Smooth muscle cell (in vitro differentiated cells): Measurements from ENCODE around the gene ZBED4. TPM values are rescaled to one million over a fixed set of nuclear protein-coding genes. Genes with fewer than 3 reads are reported as not detected.

Source experiments
- DNase-seq: peaks from one replicate; lab custom pipeline; 2025; ENCODE audit not compliant: unreplicated experiment; lab: John Stamatoyannopoulos, UW
- H2AFZ ChIP-seq: fragments of 200-600 bp; sonication (generic); 2 replicates; pipeline ENCODE4 v1.6.0; 2016; ENCODE audit warnings: antibody characterized with exemption, low read depth, mild to moderate bottlenecking
- H3F3A ChIP-seq: fragments of 200-600 bp; sonication (generic); 2 replicates; pipeline ENCODE4 v1.6.0; 2017; ENCODE audit warnings: antibody characterized with exemption, low read depth
- H3K27ac ChIP-seq: fragments of 200-600 bp; sonication (generic); 2 replicates; pipeline ENCODE4 v1.5.1; 2016; ENCODE audit warnings: low read depth, mild to moderate bottlenecking
- H3K27me3 ChIP-seq: fragments of 200-600 bp; sonication (generic); 2 replicates; pipeline ENCODE4 v1.6.1; 2016; ENCODE audit warnings: low read depth, mild to moderate bottlenecking
- H3K36me3 ChIP-seq: fragments of 200-600 bp; sonication (generic); 2 replicates; pipeline ENCODE4 v1.5.1; 2016; ENCODE audit warnings: low read depth
- H3K4me1 ChIP-seq: fragments of 200-600 bp; sonication (generic); 2 replicates; pipeline ENCODE4 v1.5.1; 2016; ENCODE audit warnings: low read depth
- H3K4me2 ChIP-seq: fragments of 200-600 bp; sonication (generic); 2 replicates; pipeline ENCODE4 v1.6.0; 2016; ENCODE audit warnings: mild to moderate bottlenecking
- H3K4me3 ChIP-seq: fragments of 200-600 bp; sonication (generic); 2 replicates; pipeline ENCODE4 v1.5.1; 2016; ENCODE audit warnings: mild to moderate bottlenecking
- H3K79me2 ChIP-seq: fragments of 200-600 bp; sonication (generic); 2 replicates; pipeline ENCODE4 v1.6.0; 2016; ENCODE audit warnings: low read depth, mild to moderate bottlenecking
- H3K9ac ChIP-seq: fragments of 200-600 bp; sonication (generic); 2 replicates; pipeline ENCODE4 v1.6.0; 2016; ENCODE audit warnings: low read depth
- H3K9me3 ChIP-seq: fragments of 200-600 bp; sonication (generic); replicated peaks from 2 replicates; pipeline ENCODE4 v1.5.1; 2016; ENCODE audit warnings: low read depth
- H4K20me1 ChIP-seq: fragments of 200-600 bp; sonication (generic); 2 replicates; pipeline ENCODE4 v1.6.0; 2016; ENCODE audit warnings: low read depth
- CTCF ChIP-seq: fragments of 200-600 bp; sonication (generic); IDR thresholded peaks from 2 replicates; pipeline ENCODE4 v1.5.1; 2017; ENCODE audit warnings: borderline replicate concordance, mild to moderate bottlenecking, antibody characterized with exemption; ENCODE audit not compliant: insufficient read depth, poor library complexity, severe bottlenecking
- WGBS: methylation state at CpG from one replicate; pipeline ENCODE4 v1.1.7; 2016; ENCODE audit warnings: low lambda C conversion rate; 5-methylcytosine and 5-hydroxymethylcytosine counted together
- polyA plus RNA-seq: library from polyadenylated mRNA; unstranded; fragments of >200 nt; fragmentation: Nextera tagmentation; extraction: Ambion mirVana; gene quantifications from 2 replicates; pipeline ENCODE4 v1.2.1, GENCODE V29; 2016
- total RNA-seq: library from RNA; depleted of rRNA; stranded (reverse); fragments of >200 nt; gene quantifications from 2 replicates; pipeline ENCODE4 v1.2.3, GENCODE V29; 2014

ZBED4 gene
- total and polyA plus RNA-seq, 2 experiments from 2014 or later, result 12.1 to 16.6 TPM

DNA sequence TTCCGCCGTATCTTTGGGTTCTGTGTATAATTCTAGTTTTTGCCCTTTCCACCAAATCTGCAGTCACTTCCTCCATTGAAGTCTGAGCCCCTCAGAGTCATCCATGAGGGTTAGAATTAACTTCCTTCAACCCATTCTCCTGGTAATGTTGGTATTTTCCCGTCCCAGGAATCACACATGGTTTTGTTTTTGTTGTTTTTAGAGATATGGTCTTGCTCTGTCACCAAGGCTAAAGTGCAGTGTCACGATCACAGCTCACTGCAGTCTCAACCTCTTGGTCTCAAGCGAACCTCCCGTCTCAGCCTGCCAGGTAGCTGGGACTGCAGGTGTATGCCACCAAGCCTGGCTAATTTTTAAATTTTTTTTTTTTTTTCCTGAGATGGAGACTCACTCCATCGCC lies 18.7 kb downstream of the ZBED4 start:
- H3K79me2 ChIP-seq, result peaks cover 99% of the 10 kb centered on the region
- H4K20me1 ChIP-seq, result peaks cover 81% of the 10 kb centered on the region
- H3K4me1 ChIP-seq, result no peaks in the 10 kb centered on the region
- H3K27ac ChIP-seq, result no peak overlapping the region
- peaks cover 8% of the 10 kb centered on the region for H3K9me3 ChIP-seq
- no peaks in the 10 kb centered on the region for H3K27me3 ChIP-seq
- TF ChIP-seq CTCF, result no peak
- H3K4me3 ChIP-seq, result no peak overlapping the region
- H3K36me3 ChIP-seq, result no peaks in the 10 kb centered on the region
- no peak for DNase-seq
- 94% methylated on average over 7 of the region's 7 CpGs for WGBS
- H3F3A ChIP-seq, result no peaks in the 10 kb centered on the region
- no peak overlapping the region for H3K9ac ChIP-seq
- no peak overlapping the region for H3K4me2 ChIP-seq
- no peak overlapping the region for H2AFZ ChIP-seq

GRCh38 chr22:49873228-49873940 lies 19.7 kb downstream of the ZBED4 start:
- H3K4me2 ChIP-seq, result no peak overlapping the region
- no peak for TF ChIP-seq CTCF
- no peak overlapping the region for H3K9ac ChIP-seq
- H3F3A ChIP-seq, result no peaks in the 10 kb centered on the region
- H4K20me1 ChIP-seq, result peaks cover 78% of the 10 kb centered on the region
- H3K36me3 ChIP-seq, result no peaks in the 10 kb centered on the region
- no peak overlapping the region for H2AFZ ChIP-seq
- H3K27ac ChIP-seq, result no peak overlapping the region
- H3K9me3 ChIP-seq, result peaks cover 8% of the 10 kb centered on the region
- WGBS, result 97% methylated on average over 15 of the region's 16 CpGs
- no peaks in the 10 kb centered on the region for H3K27me3 ChIP-seq
- no peak for DNase-seq
- H3K4me1 ChIP-seq, result no peaks in the 10 kb centered on the region
- H3K79me2 ChIP-seq, result peaks cover 99% of the 10 kb centered on the region
- no peak overlapping the region for H3K4me3 ChIP-seq

DNA sequence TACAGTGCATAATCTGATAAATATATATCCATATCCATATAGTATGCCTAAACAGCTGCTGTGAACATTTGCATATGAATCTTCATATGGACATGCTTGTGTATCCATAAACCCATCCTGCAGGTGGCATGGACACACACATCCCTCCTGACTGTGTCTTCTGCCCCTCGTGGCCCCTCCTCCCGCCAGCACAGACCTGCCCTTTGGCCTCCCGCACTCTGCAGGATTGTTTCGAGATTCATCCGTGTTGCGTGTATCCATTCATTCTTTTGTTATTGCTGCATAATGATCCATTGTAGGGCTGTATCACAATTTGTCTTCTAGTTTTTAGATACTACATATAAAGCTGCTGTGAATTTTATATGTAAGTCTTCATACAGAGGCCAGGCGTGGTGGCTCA lies 24.0 kb downstream of the ZBED4 start:
- H3K27me3 ChIP-seq, result no peaks in the 10 kb centered on the region
- H3K4me2 ChIP-seq, result no peak overlapping the region
- no peak overlapping the region for H3K27ac ChIP-seq
- 96% methylated on average over 7 of the region's 7 CpGs for WGBS
- H3K36me3 ChIP-seq, result no peaks in the 10 kb centered on the region
- H3K79me2 ChIP-seq, result peaks cover 95% of the 10 kb centered on the region
- no peaks in the 10 kb centered on the region for H3K9me3 ChIP-seq
- H2AFZ ChIP-seq, result no peak overlapping the region
- H3K9ac ChIP-seq, result no peak overlapping the region
- DNase-seq, result no peak
- TF ChIP-seq CTCF, result no peak
- H3K4me3 ChIP-seq, result no peak overlapping the region
- H4K20me1 ChIP-seq, result peaks cover 71% of the 10 kb centered on the region
- no peaks in the 10 kb centered on the region for H3K4me1 ChIP-seq
- no peaks in the 10 kb centered on the region for H3F3A ChIP-seq

DNA sequence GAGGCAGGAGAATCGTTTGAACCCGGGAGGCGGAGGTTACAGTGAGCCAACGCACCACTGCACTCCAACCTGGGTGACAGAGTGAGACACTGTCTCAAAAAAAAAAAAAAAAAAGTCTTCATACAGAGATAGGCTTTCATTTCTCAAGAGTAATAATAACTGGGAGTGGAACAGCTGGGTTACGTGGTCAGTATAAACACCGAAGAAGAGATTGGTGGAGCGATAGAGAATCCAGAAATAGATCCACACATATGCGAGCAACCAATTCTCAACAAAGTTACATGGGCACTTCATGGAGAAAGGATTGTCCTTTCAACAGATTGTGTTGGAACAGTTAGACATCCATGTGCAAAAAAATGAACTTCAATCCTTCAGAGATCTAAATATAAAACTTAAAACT lies 24.6 kb downstream of the ZBED4 start:
- no peak for TF ChIP-seq CTCF
- Histone ChIP-seq H3K9ac (no peak overlapping the region), H3K27me3 (no peaks in the 10 kb centered on the region), H3K27ac (no peak overlapping the region), H3K9me3 (no peaks in the 10 kb centered on the region), H3K36me3 (no peaks in the 10 kb centered on the region), H3K4me2 (no peak overlapping the region), H3K4me3 (no peak overlapping the region), H3K79me2 (peaks cover 95% of the 10 kb centered on the region), H2AFZ (no peak overlapping the region), H3F3A (no peaks in the 10 kb centered on the region), H4K20me1 (peaks cover 71% of the 10 kb centered on the region), H3K4me1 (no peaks in the 10 kb centered on the region)
- DNase-seq, result no peak
- WGBS, result 97% methylated on average over 8 of the region's 8 CpGs
